GM21825 (cell line): ENCODE data around the gene PLEKHA4.
"Not testable (repeated sequence)": the region's sequence is repeated elsewhere in the genome, so short reads cannot be mapped to it uniquely, and the experiment has no call there.

Experiments
- ATAC-seq: cut with Tn5 transposase; IDR thresholded peaks from one replicate; pipeline ENCODE4 v1.9.1; 2021; ENCODE audit warnings: mild to moderate bottlenecking, moderate library complexity; ENCODE audit not compliant: unreplicated experiment

PLEKHA4 gene

DNA sequence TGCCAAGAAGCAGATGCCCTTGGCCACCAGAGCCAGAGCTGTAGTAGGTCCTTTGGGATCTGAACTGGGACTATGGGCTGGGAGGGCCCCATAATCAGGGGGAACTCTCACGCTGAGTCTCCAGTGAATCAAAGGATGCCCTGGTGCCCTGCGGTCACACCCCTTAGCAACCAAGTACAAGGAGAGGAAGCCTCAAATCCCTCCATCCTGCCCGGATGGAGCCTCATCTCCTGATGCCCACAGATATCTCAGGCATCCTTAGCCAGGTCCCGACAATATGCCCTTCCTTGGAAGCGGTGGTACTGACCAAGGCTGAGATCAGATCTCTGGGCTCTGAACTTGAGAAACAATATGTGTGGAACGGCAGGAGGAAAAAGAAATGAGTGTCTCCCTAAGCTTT is 1.7 kb downstream of the PLEKHA4 start:
- no peak for ATAC-seq

DNA sequence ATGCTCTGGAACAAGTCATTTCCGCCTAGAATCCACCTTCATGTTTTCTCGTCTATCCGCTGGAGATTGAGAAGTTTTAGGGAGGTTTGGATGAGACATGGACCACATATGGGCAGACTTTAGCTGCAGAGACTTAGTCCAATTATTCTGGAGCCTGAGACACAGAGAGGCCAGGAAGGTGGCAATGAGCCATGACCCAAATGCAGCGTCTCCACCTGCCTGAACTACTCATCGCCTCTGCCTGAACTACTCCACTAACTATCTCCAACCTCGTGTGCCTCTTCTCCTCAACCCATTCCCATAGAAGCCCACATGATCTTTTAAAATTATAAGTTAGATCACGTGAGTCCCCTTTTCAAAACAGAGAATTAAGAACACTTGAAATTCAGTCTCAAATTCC is 5.6 kb downstream of the PLEKHA4 start:
- no peak for ATAC-seq

DNA sequence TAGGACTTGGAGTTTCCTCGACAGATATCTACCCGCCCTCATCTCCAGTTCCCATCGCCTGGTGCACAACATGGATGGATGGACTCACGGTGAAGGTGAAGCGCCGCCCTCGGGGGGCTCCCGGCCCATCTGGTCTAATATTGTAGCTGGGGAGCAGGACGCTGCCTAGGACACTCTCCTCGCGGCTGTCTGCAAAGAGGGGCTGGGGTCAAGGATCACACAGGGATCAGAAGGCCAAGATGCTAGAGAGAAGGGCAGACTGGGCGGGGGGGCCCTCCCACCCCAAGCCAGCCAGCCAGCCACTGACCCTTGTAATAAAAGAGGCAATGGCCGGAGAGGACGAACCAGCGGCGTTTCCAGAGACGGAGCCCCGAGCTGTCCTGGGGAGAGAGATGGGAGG is 7.1 kb downstream of the PLEKHA4 start:
- no peak for ATAC-seq

DNA sequence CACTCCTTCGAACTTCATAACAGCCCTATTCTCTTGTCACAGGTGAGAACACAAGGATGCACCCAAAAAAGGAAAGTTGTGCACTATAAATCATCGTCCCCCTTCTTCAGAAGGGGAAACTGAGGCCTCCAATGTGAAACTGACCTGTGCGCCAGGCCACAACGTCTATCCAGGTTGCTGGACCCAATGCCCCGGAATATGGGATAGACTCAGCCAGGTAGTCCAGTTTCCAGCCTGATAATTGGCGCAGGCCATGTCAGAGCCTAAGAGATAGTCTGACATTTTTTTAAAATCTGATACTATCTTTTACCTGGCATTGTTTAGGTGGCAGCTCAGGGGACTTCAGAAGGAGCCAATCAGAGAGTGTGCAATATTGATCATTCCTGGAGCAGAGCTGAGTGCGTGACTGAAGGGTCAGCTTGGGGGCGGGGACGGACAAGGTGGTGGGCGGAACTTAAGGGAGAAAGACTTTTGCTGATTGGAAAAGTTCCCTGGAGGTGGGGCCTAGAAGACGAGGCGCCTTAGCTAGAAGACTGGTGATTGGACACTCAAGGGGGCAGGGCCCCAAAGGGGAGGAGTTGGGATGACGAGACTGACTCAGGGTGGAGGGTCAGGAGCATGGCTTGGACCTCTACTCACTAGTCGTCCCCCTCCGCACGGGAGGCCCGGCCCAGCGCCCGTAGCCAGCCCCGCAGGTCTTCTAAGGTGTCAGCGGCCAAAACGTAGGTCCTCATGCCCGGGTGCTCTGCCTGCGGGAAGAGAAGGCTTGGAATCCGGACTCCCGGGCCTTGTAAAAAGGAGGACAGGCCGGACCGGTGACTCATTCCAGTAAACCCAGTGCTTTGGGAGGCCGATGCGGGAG is 8.5 kb downstream of the PLEKHA4 start:
- ATAC-seq, result peak; percentile 57

DNA sequence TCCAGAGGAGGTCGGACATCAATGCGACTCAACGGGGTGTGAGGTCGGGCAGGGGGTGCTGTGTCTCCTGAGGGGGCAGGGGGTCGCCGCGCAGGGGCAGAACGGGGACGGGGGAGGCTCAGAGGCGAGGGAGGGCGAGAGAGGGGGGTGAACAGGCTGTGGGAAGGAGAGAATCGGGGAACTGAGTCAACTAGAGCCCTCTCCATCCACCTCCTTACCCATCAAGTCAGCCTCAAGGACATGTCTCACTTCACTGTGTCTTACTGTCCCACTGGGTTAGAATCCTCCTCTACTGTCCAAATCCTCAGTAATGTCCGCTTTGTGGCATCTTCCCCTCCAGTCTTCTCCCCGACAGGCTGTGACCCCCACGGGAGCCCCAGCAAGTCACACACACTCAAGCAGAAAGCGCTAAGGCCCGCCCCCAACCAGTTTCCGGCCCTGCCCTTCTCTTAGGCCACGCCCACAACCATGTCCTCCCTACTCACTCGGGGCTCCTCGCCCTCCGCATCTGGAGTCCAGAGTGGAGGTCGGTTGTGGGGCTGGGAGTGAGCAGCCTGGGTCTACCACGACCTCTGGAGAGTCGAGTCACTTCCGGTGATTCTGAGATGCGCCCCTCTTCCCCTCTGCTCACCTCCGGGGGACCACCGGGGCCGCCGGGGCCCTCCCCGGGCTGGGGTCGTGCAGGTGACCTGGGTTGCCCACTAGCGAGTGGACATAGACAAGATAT is 9.3 kb downstream of the PLEKHA4 start:
- no peak for ATAC-seq

DNA sequence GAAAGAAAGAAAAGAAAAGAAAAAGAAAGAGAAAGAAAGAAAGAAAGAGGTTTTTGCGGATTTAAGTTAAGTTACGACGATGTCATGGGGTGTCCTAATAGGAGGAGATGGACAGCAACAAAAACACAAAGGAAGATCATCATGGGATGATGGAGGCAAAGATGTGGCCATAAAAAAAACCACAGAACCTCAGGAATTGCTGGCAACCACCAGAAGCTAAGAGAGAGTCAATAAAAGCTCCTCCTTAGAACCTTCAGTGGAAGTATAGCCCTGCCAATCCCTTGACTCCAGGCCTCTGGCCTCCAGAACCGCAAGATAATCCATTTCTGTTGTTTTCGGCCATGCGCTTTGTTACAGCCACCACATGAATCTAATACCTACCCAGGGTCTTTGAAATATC is 11.5 kb downstream of the PLEKHA4 start:
- ATAC-seq, result no peak

DNA sequence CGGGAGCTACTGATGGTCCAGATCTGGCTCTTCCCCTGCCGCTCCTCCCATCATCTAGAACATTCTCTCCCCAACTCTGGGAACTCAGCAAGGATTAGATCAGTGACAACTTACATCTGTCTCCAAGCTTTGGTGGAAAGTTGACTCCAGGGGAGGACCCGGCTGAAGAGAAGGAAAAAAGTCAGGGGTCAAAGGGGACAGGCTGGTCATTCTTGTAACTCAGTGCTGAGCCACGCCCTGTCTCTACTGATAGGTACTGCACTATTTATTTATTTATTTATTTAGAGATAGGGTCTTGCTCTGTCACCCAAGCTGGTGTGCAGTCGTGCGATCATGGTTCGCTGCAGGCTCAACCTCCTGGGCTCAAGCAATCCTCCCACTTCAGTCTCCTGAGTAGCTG is 14.3 kb downstream of the PLEKHA4 start:
- no peak for ATAC-seq

DNA sequence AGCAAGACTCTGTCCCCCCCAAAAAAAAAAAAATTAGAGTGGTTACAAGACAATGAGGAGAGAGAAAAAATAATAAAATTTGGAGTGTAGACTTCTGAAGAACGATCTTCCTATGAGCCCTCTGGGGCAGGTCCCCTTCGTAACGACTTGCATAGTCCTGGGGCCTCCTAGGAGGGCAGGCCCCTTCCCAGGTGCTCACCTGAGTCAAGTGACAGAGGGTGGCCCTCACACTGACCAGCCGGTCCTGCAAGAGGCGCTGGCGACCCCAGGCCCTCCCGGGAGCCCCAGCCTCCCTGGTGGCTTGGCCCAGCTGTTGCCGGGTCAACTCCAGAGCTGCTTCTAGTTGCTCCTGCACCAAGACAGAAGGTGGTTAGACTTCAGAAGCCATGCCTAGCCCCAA is 14.9 kb downstream of the PLEKHA4 start:
- no peak for ATAC-seq

DNA sequence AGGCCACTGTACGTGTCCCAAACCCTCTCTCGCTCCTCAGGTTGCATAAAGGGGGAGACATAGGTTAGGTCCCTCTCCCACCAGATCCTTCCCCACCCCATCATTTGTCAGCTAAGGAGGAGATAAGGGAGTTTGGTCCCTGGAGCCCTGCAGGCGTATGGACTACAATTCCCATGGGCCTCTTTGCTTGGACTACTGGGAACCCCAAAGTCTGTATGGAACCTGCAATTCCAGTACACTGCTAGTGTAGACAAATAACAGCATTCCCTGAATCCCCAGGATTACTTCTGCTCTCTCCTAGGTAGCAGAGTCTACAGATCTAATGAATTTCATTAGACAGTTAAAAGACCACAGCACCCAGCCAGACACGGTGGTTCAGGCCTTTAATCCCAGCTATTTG is 16.1 kb downstream of the PLEKHA4 start:
- ATAC-seq, result no peak

DNA sequence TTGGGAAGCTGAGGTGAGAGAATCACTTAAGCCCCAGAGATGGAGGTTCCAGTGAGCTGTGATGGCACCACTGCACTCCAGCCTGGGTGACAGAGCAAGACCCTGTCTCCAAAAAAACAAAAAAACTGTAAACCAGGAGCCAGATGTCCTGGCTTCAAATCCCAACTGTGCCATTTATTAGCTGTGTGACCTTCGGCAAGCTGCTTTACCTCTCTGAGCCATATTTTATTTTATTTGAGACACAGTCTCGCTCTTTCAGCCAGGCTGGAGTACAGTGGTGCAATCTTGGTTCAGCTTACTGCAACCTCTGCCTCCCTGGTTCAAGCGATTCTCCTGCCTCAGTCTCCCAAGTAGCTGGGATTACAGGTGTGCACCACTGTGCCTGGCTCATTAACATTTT is 21.8 kb downstream of the PLEKHA4 start:
- ATAC-seq, result not testable (repeated sequence)

DNA sequence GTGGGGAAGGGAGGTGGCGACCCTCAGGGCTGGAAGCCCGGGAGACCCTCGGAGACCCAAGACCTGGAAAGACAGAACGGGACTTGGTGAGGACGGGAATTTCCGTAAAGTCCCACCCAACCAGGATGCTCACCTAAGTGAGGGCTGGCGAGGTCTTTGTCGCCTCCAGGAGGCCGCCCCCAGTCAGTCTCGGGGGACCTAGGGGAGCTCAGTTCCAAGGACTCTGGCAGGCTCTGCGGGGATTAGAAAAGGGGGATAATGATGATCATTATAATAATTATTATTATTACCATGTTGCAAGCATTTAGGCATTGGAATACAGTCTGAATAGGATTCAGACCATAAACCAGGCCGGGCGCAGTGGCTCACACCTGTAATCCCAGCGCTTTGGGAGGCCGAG is 23.0 kb downstream of the PLEKHA4 start:
- no peak for ATAC-seq

DNA sequence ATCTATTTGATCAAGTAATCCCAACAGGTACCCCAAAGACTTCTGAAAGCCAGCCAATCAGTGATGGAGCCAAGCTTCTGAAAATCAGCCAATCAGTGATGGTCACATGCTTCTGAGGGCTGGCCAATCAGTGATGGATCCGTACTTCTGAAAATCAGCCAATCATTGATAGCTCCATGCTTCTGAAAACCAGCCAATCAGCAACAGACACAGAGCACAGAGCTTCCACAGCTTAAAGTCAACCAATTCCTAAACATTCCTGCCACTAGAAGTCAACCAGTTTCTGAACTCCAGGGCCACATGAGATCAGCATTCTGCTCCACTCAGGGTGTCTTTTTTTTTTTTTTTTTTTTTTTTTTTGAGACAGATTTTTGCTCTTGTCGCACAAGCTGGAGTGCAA is 23.9 kb downstream of the PLEKHA4 start:
- ATAC-seq, result no peak

DNA sequence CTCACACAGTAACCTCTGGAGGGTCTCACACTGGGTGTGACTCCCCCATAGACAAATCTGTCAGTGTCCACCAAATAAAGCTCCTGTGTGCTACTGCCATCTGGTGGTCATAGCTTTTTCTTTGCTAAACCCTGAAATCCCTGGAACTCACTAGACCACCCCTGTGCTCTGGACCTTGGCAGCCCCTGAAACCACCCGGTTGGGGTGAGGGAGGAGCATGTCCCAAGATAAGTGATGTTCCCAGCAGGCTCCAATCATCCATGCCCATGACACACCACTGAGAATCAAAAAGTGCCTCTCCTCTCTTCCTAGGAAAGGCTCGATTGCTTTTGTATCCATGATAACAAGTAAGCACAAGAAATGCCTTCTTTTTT is 25.6 kb downstream of the PLEKHA4 start:
- ATAC-seq, result no peak

DNA sequence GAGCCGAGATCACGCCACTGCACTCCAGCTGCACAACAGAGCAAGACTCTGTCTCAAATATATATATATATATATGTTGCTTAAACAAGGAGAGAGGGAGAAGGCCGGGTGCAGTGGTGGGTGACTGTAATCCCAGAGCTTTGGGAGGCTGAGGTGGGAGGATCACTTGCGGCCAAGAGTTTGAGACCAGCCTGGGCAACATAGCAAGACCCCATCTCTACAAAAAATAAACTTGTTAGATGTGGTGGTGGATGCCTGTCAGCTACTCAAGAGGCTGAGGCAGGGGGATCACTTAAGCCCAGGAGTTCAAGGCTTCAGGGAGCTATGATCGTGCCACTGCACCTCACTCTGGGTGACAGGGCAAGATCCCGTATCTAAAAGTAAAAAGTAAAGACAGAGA is 26.8 kb downstream of the PLEKHA4 start:
- ATAC-seq, result no peak

DNA sequence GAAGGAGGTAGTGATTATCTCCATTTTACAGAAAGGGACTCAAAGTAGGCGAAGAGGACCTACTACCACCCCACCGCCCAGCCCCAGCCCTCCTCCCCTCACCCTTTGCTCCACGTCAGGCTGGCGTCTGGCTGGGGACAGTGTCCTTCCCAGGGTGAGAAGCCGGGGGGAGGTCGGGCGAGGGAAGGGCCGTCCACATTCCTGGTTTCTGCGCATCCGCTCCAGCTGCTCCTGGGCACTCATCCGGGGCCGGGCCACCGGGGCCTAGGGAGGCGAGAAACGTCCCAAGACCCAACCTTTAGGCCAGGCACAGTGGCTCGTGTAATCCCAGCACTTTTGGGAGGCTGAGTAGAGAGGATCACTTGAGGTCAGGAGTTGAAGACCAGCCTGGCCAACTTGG is 27.4 kb downstream of the PLEKHA4 start:
- ATAC-seq, result no peak

DNA sequence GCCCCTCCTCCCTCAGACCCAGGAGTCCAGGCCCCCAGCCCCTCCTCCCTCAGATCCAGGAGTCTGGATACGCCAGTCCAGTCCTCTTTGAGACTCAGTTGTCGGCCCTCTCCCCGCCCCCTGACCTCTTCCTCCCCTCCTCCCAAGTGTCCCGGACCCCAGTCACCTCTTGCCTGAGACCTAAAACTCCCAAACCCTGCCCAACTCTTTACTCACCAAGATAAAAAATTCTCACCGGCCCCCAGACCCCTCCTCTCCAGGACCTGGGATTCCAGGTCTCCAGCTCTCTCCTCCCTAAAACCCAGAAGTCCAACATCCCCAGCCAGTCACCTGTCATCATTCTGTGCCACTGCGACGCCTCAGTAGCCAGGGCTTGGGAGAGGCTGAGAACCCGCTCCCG is 30.7 kb downstream of the PLEKHA4 start:
- ATAC-seq, result no peak

DNA sequence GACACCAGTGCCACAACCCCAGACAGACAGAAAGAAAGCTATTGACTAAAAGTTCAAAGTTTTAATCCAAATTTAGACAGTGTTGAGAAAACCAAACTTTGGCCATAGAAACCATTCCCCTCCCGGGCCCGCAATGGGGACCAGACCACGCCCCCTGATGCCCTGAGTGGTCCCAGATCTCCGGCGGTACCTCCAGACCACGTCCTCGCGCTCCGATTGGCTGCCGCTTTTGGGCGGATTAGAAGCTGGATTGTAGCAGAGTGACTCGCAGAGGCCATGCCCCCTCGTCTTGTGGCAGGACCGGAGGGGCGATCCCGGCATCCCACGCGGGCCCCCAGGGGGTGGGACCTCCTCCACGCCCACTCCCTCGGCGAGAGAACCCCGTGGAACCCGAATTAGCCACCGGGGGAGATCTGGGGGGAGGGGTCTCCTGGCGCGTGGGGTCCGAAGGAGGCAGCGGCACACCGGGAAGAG is 31.3 kb downstream of the PLEKHA4 start:
- peak; percentile 49 for ATAC-seq

DNA sequence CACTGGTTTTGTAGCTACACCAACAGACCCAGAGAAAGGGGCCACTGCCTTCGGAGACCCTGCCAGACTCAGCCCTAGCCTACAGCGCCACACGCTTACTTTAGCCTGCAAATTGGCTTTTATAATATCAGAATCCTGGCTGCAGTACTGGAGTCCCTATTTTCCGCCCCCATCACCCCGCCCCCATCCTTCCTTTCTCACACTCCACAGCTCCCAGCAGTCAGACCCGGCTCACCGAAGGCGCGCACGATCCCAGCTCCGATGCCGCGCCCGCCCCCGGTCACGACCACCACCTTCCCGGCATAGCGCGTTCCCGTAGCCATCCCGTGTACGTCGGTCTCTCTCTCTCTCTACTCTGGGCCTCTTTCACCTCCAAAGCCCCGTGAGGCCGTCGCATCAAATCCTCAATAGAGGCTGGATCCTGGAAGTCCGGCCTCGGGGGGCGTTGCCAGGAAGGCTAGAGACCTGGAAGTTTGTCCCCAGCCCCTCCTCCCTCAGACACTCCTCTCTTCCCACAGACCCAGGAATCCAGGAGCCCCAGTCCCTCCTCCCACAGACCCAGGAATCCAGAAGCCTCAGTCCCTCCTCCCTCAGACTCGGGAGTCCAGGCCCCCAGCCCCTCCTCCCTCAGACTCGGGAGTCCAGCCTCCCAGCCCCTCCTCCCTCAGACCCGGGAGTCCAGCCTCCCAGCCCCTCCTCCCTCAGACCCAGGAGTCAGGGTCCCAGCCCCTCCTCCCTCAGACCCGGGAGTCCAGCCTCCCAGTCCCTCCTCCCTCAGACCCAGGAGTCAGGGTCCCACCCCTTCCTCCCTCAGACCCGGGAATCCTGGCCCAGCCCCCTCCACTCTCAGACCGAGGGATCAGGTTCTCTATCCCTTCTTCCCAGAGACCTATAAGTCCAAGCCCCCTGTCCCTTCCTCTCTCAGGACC is 32.1 kb downstream of the PLEKHA4 start, which contains the start of gene HSD17B14:
HSD17B14 (minus strand) TSS at position 403 of the 929 bp plus-strand sequence; CDS start at position 323, 80 bp downstream.
- peak; percentile 2 for ATAC-seq

DNA sequence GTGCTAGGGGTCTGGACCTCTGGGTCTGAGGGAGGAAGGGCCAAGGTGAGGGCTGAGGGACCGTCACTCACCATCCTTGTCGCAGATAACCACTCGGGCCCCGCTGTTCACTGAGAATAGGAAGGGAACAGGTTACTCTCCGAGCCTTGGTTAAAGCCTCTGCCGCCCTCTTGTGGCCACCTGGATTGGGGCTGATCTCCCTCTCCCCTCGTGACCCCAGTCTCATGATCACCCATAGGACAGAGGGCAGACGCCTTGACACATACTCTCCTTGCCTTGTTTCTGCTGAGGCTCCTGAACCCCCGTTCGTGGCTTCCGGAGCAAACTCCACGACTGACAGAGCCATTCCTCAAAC is 32.7 kb downstream of the PLEKHA4 start:
- peak; percentile 66 for ATAC-seq

DNA sequence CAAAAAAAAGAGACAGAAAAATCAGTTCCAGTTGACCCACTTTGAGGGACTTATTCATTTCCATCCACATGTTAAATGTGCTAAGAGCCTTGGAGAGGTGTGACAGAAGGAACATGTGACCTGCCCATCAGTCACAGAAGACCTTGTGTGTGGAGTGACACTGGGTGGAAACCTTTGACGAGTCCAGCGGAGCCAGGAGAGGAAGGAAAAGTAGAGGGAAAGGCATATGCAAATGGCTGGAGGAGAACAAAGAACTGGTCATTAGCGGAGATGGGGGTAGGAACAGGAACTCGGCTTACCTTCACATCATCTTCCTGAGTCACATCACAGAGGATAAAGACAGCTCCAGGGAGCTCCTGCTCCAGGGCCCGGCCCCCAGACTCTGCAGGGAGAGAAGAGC is 34.4 kb downstream of the PLEKHA4 start:
- ATAC-seq, result no peak

DNA sequence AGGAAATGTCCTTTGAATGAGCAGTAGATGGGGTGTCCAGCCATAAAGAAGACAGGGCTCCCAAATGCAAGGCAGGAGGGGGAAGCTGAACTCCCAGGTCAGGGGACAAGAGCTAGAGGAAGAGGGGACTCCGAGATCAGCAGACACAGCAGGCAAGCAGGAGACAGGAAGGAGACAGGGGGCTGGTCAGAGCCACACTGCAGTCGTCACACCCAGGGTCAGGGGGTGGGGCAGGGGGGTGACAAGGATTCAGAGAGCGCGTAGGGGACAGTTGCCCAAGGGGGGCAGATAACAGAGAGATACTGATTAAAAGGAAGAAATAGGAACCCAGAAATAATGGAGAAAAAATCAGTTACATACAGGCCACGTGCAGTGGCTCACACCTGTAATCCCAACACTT is 35.4 kb downstream of the PLEKHA4 start:
- ATAC-seq, result no peak
